H1 (cell line): ENCODE measurements around the gene NCK2. TPM values are rescaled to one million over a fixed set of nuclear protein-coding genes. Genes with fewer than 3 reads are reported as not detected.

Experiments used
- CTCF ChIA-PET: fragments of 300-600 bp; sonication (Branson Sonifier 250); formaldehyde crosslinking; loops from one replicate; lab custom pipeline; 2021; ENCODE audit not compliant: partially characterized antibody; lab: Charles Lee
- POLR2A ChIA-PET: fragments of 300-600 bp; sonication (Branson Sonifier 250); formaldehyde crosslinking; loops from one replicate; lab custom pipeline; 2021; ENCODE audit warnings: inconsistent platforms; ENCODE audit not compliant: partially characterized antibody; lab: Charles Lee
- DNase-seq, 2 experiments: peaks; one replicate each; pipeline versions ENCODE4 v3.0.0 to v3.0.0-alpha.2; 2010 to 2022; ENCODE audit warnings: low spot score in 2 of 2, low read depth in 1 of 2, mixed read lengths in 1 of 2
- FAIRE-seq: peaks from 2 replicates; lab custom pipeline; 2011; peaks lifted over from hg19 to GRCh38; lab: Jason Lieb, UNC
- H2AFZ ChIP-seq: 2 replicates; pipeline ENCODE4 v1.8.1; 2012; ENCODE audit warnings: low read length, inconsistent platforms
- H2AK5ac ChIP-seq: 2 replicates; pipeline ENCODE4 v1.6.1; 2013; ENCODE audit warnings: low read depth, low read length
- H2BK120ac ChIP-seq: replicated peaks from 2 replicates; pipeline ENCODE3; 2013; ENCODE audit warnings: low read depth, low read length, inconsistent platforms
- H2BK12ac ChIP-seq: 2 replicates; pipeline ENCODE4 v1.6.1; 2013; ENCODE audit warnings: low read depth, low read length
- H2BK15ac ChIP-seq: 2 replicates; pipeline ENCODE4 v1.6.1; 2013; ENCODE audit warnings: low read length
- H2BK20ac ChIP-seq: 2 replicates; pipeline ENCODE4 v1.6.1; 2013; ENCODE audit warnings: low read length
- H2BK5ac ChIP-seq: 2 replicates; pipeline ENCODE4 v1.6.1; 2013; ENCODE audit warnings: low read depth, low read length
- H3K14ac ChIP-seq: 2 replicates; pipeline ENCODE4 v1.6.1; 2013; ENCODE audit warnings: inconsistent platforms; ENCODE audit not compliant: insufficient read length
- H3K18ac ChIP-seq: 2 replicates; pipeline ENCODE4 v1.6.1; 2013; ENCODE audit warnings: low read length; ENCODE audit errors: extremely low read depth
- H3K23ac ChIP-seq: 2 replicates; pipeline ENCODE4 v1.6.1; 2013; ENCODE audit warnings: inconsistent platforms; ENCODE audit not compliant: insufficient read length
- H3K23me2 ChIP-seq: 2 replicates; pipeline ENCODE4 v1.6.1; 2013; ENCODE audit warnings: low read depth, low read length
- H3K27ac ChIP-seq: 2 replicates; pipeline ENCODE4 v1.6.1; 2011; ENCODE audit warnings: low read depth, low read length, inconsistent platforms
- H3K27me3 ChIP-seq, 4 experiments: replicated peaks in 1 of 4; 1 replicate in 1 of 4; 2 replicates in 3 of 4; pipeline versions ENCODE4 v1.6.1 to v1.8.1; 2011 to 2013; ENCODE audit warnings: low read length in 3 of 4, mild to moderate bottlenecking in 3 of 4, inconsistent platforms in 2 of 4, mixed read lengths in 2 of 4, moderate library complexity in 1 of 4; ENCODE audit not compliant: control insufficient read depth in 3 of 4, insufficient read depth in 3 of 4; ENCODE audit errors: extremely low read depth in 1 of 4
- H3K36me3 ChIP-seq, 4 experiments: 2 replicates each; pipeline versions ENCODE4 v1.6.1 to v1.8.1; 2011 to 2013; ENCODE audit warnings: mild to moderate bottlenecking in 4 of 4, low read length in 3 of 4, moderate library complexity in 2 of 4, control low read depth in 1 of 4, inconsistent platforms in 1 of 4; ENCODE audit not compliant: insufficient read depth in 4 of 4, control insufficient read depth in 2 of 4
- H3K4ac ChIP-seq: replicated peaks from 2 replicates; pipeline ENCODE3; 2013; ENCODE audit warnings: low read length, low read depth, mixed read lengths, inconsistent platforms; ENCODE audit not compliant: insufficient read length
- H3K4me1 ChIP-seq, 4 experiments: replicated peaks in 1 of 4; 1 replicate in 1 of 4; 2 replicates in 3 of 4; pipeline versions ENCODE4 v1.6.1 to v1.8.1; 2011 to 2013; ENCODE audit warnings: low read length in 3 of 4, inconsistent platforms in 2 of 4, mixed read lengths in 1 of 4; ENCODE audit not compliant: insufficient read depth in 4 of 4, control insufficient read depth in 3 of 4
- H3K4me2 ChIP-seq, 2 experiments: 2 replicates each; pipeline versions ENCODE4 v1.6.1 to v1.8.1; 2011 to 2013; ENCODE audit warnings: low read depth in 2 of 2, low read length in 2 of 2, control low read depth in 1 of 2, inconsistent platforms in 1 of 2, mild to moderate bottlenecking in 1 of 2; ENCODE audit not compliant: insufficient read depth in 1 of 2
- H3K4me3 ChIP-seq, 4 experiments: fragments of 200-600, 300-600 bp in 1 of 4; sonication (generic), shearing (Covaris generic), sonication (Bioruptor Twin) in 1 of 4; 2 replicates each; pipeline versions ENCODE4 v1.5.1 to v1.8.1; 2011 to 2016; ENCODE audit warnings: low read length in 4 of 4, low read depth in 3 of 4, control low read depth in 2 of 4, inconsistent platforms in 2 of 4, mild to moderate bottlenecking in 2 of 4, mixed read lengths in 1 of 4, moderate library complexity in 1 of 4; ENCODE audit not compliant: insufficient read depth in 2 of 4; ENCODE audit errors: extremely low read depth in 1 of 4
- H3K56ac ChIP-seq: replicated peaks from 2 replicates; pipeline ENCODE3; 2013; ENCODE audit warnings: low read depth, mild to moderate bottlenecking, mixed read lengths, low read length, inconsistent platforms; ENCODE audit not compliant: insufficient read length
- H3K79me1 ChIP-seq: 2 replicates; pipeline ENCODE4 v1.6.1; 2013; ENCODE audit warnings: low read depth, low read length, control low read depth
- H3K79me2 ChIP-seq, 2 experiments: 2 replicates each; pipeline versions ENCODE4 v1.6.1 to v1.8.1; 2012 to 2013; ENCODE audit warnings: low read length in 2 of 2, mild to moderate bottlenecking in 2 of 2, inconsistent platforms in 1 of 2; ENCODE audit not compliant: insufficient read depth in 2 of 2, control insufficient read depth in 1 of 2
- H3K9ac ChIP-seq, 4 experiments: replicated peaks in 1 of 4; 1 replicate in 1 of 4; 2 replicates in 3 of 4; pipeline versions ENCODE4 v1.6.1 to v1.8.1; 2011 to 2013; ENCODE audit warnings: low read depth in 3 of 4, low read length in 3 of 4, control low read depth in 2 of 4, mild to moderate bottlenecking in 2 of 4, moderate library complexity in 2 of 4, inconsistent platforms in 1 of 4; ENCODE audit errors: extremely low read depth in 1 of 4
- H3K9me3 ChIP-seq, 2 experiments: 2 replicates each; pipeline versions ENCODE4 v1.6.1 to v1.8.1; 2012 to 2013; ENCODE audit warnings: mild to moderate bottlenecking in 2 of 2, moderate library complexity in 2 of 2, control low read depth in 1 of 2, inconsistent platforms in 1 of 2, low read depth in 1 of 2, low read length in 1 of 2, mixed read lengths in 1 of 2; ENCODE audit not compliant: insufficient read depth in 2 of 2
- H4K20me1 ChIP-seq, 2 experiments: replicated peaks in 1 of 2; 2 replicates each; pipeline versions ENCODE3 to v1.8.1; 2011 to 2013; ENCODE audit warnings: inconsistent platforms in 2 of 2, low read length in 2 of 2, mild to moderate bottlenecking in 1 of 2; ENCODE audit not compliant: insufficient read depth in 2 of 2, control insufficient read depth in 1 of 2
- H4K5ac ChIP-seq: 2 replicates; pipeline ENCODE4 v1.6.1; 2013; ENCODE audit warnings: low read length, low read depth, mixed read lengths, inconsistent platforms; ENCODE audit not compliant: insufficient read length
- H4K8ac ChIP-seq: 2 replicates; pipeline ENCODE4 v1.8.0; 2013; ENCODE audit warnings: mild to moderate bottlenecking, moderate library complexity, low read length, inconsistent platforms; ENCODE audit not compliant: insufficient read depth; ENCODE audit errors: extremely low read depth
- H4K91ac ChIP-seq: replicated peaks from 2 replicates; pipeline ENCODE3; 2013; ENCODE audit warnings: low read length, mixed read lengths, inconsistent platforms; ENCODE audit not compliant: insufficient read length
- BCL11A ChIP-seq, 2 experiments: IDR thresholded peaks; one replicate each; pipeline ENCODE4 v1.6.1; 2011; ENCODE audit warnings: low read depth in 2 of 2, low read length in 2 of 2, mild to moderate bottlenecking in 2 of 2
- FOSL1 ChIP-seq: IDR thresholded peaks from 2 replicates; pipeline ENCODE4 v1.6.1; 2011; ENCODE audit warnings: mild to moderate bottlenecking, low read depth, low read length, moderate library complexity; ENCODE audit not compliant: insufficient read depth
- KDM5A ChIP-seq: fragments of 200-600 bp; IDR thresholded peaks from 2 replicates; pipeline ENCODE4 v1.7.1; 2012; ENCODE audit warnings: mild to moderate bottlenecking, low read length, inconsistent platforms, mixed read lengths
- PHF8 ChIP-seq: fragments of 200-600 bp; sonication (generic); conservative IDR thresholded peaks from 2 replicates; pipeline ENCODE4 v1.7.1; 2012; ENCODE audit warnings: low read depth, mild to moderate bottlenecking, inconsistent platforms, low read length, moderate library complexity
- POLR2A ChIP-seq, 2 experiments: IDR thresholded peaks; 1 replicate in 1 of 2; 2 replicates in 1 of 2; pipeline ENCODE4 v1.6.1; 2011; ENCODE audit warnings: low read depth in 2 of 2, low read length in 2 of 2, mild to moderate bottlenecking in 2 of 2; ENCODE audit errors: control extremely low read depth in 1 of 2
- RFX5 ChIP-seq: IDR thresholded peaks from 2 replicates; pipeline ENCODE4 v1.6.1; 2011; ENCODE audit warnings: low read depth, low read length, improper control_type of control experiment, borderline replicate concordance
- RNF2 ChIP-seq: fragments of 200-900, 300-1000 bp; sonication (generic); IDR thresholded peaks from 2 replicates; pipeline ENCODE4 v1.7.1; 2016; ENCODE audit warnings: borderline replicate concordance, low read depth, mild to moderate bottlenecking, antibody characterized with exemption, low read length; ENCODE audit not compliant: poor library complexity, severe bottlenecking; ENCODE audit errors: missing control alignments
- SAP30 ChIP-seq: fragments of 300-600 bp; sonication (generic); IDR thresholded peaks from 2 replicates; pipeline ENCODE4 v1.7.1; 2012; ENCODE audit warnings: low read length, moderate library complexity, mild to moderate bottlenecking, inconsistent platforms; ENCODE audit not compliant: insufficient read depth, insufficient replicate concordance
- SIX5 ChIP-seq: IDR thresholded peaks from 2 replicates; pipeline ENCODE4 v1.6.1; 2011; ENCODE audit warnings: mild to moderate bottlenecking, low read depth, low read length
- SP4 ChIP-seq: IDR thresholded peaks from 2 replicates; pipeline ENCODE4 v1.6.1; 2012; ENCODE audit warnings: low read length, inconsistent platforms
- SUZ12 ChIP-seq: fragments of 200-600 bp; sonication (generic); IDR thresholded peaks from 2 replicates; pipeline ENCODE4 v1.6.1; 2012; ENCODE audit warnings: mild to moderate bottlenecking, inconsistent platforms, low read length, moderate library complexity, mixed read lengths
- TAF7 ChIP-seq: optimal IDR thresholded peaks from 2 replicates; pipeline ENCODE3; 2011; ENCODE audit warnings: low read depth, mild to moderate bottlenecking, inconsistent platforms, low read length, moderate library complexity, borderline replicate concordance
- WGBS, 2 experiments: shearing (Covaris generic) in 1 of 2; methylation state at CpG; one replicate each; pipeline versions ENCODE4 v1.1.6 to v1.1.7; 2013 to 2015; ENCODE audit warnings: low lambda C conversion rate in 2 of 2, mixed read lengths in 2 of 2, inconsistent platforms in 1 of 2, low coverage in 1 of 2, missing lambda C conversion rate in 1 of 2; ENCODE audit not compliant: insufficient replicate concordance in 2 of 2, insufficient coverage in 1 of 2, insufficient read length in 1 of 2; ENCODE audit errors: extremely low coverage in 1 of 2, missing lambda C conversion rate in 1 of 2; 5-methylcytosine and 5-hydroxymethylcytosine counted together
- polyA plus RNA-seq, 7 experiments: library from polyadenylated mRNA; depleted of rRNA in 3 of 7; stranded (reverse) in 5 of 7; unstranded in 2 of 7; fragments of >200 nt in 5 of 7; fragments of 200-250 nt in 2 of 7; gene quantifications; 1 replicate in 5 of 7; 2 replicates in 1 of 7; 4 replicates in 1 of 7; pipeline versions ENCODE4 v1.2.1 to v1.2.3, GENCODE V29; 2011 to 2013; ENCODE audit warnings: missing spikeins in 2 of 7, mixed read lengths in 2 of 7
- total RNA-seq: library from RNA; stranded (reverse); fragmentation: NEBNext Ultra II Directional; extraction: Animal tissue kit (Norgen Biotek cat#: 25700); gene quantifications from 2 replicates; pipeline ENCODE4 v1.2.1, GENCODE V29; 2021

Gene NCK2
- total and polyA plus RNA-seq, 2 of the 8 experiments (the other 6 are each of a cell fraction or from before 2014, with no cell fraction given), result 30.3 to 65.7 TPM

GRCh38 chr2:105701042-105701441 lies 43.7 kb upstream of the NCK2 start:
- no peaks in the 10 kb centered on the region for H3K79me2 ChIP-seq
- no peak overlapping the region for H3K4me2 ChIP-seq
- H3K36me3 ChIP-seq, result no peaks in the 10 kb centered on the region
- H4K20me1 ChIP-seq, result no peaks in the 10 kb centered on the region
- ChIA-PET POLR2A (no interaction called here), CTCF (interaction anchor here (0.9 to 1.1 kb wide), 2 partner anchors 12 to 158 kb away, joined by 3 read pairs; no protein-coding TSS in a partner anchor)
- H3K23ac ChIP-seq, result no peak overlapping the region
- H4K5ac ChIP-seq, result no peak overlapping the region
- no peak overlapping the region for H2BK20ac ChIP-seq
- H2BK12ac ChIP-seq, result no peak overlapping the region
- no peak overlapping the region for H2BK15ac ChIP-seq
- 100% methylated on average over 3 of the region's 3 CpGs; no CpG with 5 or more reads in 1 of the 2 experiments for WGBS, 2 experiments
- no peak overlapping the region for H3K14ac ChIP-seq
- no peak overlapping the region for H2BK120ac ChIP-seq
- H3K27ac ChIP-seq, result no peak overlapping the region
- FAIRE-seq (no peak), DNase-seq (no peak)
- no peaks in the 10 kb centered on the region for H3K23me2 ChIP-seq
- no peaks in the 10 kb centered on the region for H3K9me3 ChIP-seq
- no peak overlapping the region for H2AFZ ChIP-seq
- H3K27me3 ChIP-seq, result no peaks in the 10 kb centered on the region
- no peak overlapping the region for H3K18ac ChIP-seq
- H3K4me1 ChIP-seq, result no peaks in the 10 kb centered on the region
- no peak overlapping the region for H2BK5ac ChIP-seq
- H3K4ac ChIP-seq, result peak overlapping the region; percentile 38
- H2AK5ac ChIP-seq, result no peak overlapping the region
- H3K9ac ChIP-seq, result no peak overlapping the region
- no peaks in the 10 kb centered on the region for H3K79me1 ChIP-seq
- no peak overlapping the region for H3K4me3 ChIP-seq
- H3K56ac ChIP-seq, result no peak overlapping the region
- no peak overlapping the region for H4K91ac ChIP-seq
- H4K8ac ChIP-seq, result no peak overlapping the region
- TF ChIP-seq SP4 (no peak), KDM5A (no peak), SAP30 (no peak), PHF8 (no peak), POLR2A (IDR thresholded peaks at IDR 0.05; ENCODE audit: control extremely low read depth in 1 of 2, low read depth in 2 of 2, low read length in 2 of 2) (no peak), SUZ12 (no peak), FOSL1 (no peak), RFX5 (no peak), BCL11A (IDR thresholded peaks at IDR 0.05; ENCODE audit: low read depth in 2 of 2, low read length in 2 of 2) (no peak), TAF7 (no peak), RNF2 (no peak), SIX5 (no peak)
